Duodenal mucosa (tissue), 2 donors: ENCODE data around the gene MED16.

Experiments used
- H3K27ac ChIP-seq: one replicate; pipeline ENCODE4 v1.7.0; 2013; ENCODE audit warnings: low read depth, low read length
- H3K27me3 ChIP-seq, 2 donors: one replicate each; pipeline ENCODE4 v1.7.0; 2013; ENCODE audit warnings: low read length in 2 of 2, control low read depth in 1 of 2; ENCODE audit not compliant: insufficient read depth in 2 of 2, control insufficient read depth in 1 of 2
- H3K36me3 ChIP-seq, 2 donors: one replicate each; pipeline ENCODE4 v1.7.0; 2013; ENCODE audit warnings: low read length in 2 of 2, control low read depth in 1 of 2; ENCODE audit not compliant: insufficient read depth in 2 of 2, control insufficient read depth in 1 of 2
- H3K4me1 ChIP-seq, 2 donors: one replicate each; pipeline ENCODE4 v1.7.0; 2013; ENCODE audit warnings: low read length in 2 of 2, control low read depth in 1 of 2; ENCODE audit not compliant: insufficient read depth in 2 of 2, control insufficient read depth in 1 of 2
- H3K4me3 ChIP-seq, 2 donors: one replicate each; pipeline ENCODE4 v1.7.0; 2013; ENCODE audit warnings: low read length in 2 of 2, low read depth in 1 of 2
- H3K9ac ChIP-seq, 2 donors: one replicate each; pipeline ENCODE4 v1.7.0; 2013; ENCODE audit warnings: low read length in 2 of 2, low read depth in 1 of 2
- H3K9me3 ChIP-seq, 2 donors: one replicate each; pipeline ENCODE4 v1.7.0; 2013; ENCODE audit warnings: low read length in 2 of 2, control low read depth in 1 of 2; ENCODE audit not compliant: control insufficient read depth in 1 of 2

Gene MED16

GRCh38 chr19:870314-870713 is 22.7 kb downstream of the MED16 start:
- Histone ChIP-seq H3K27ac (no peak overlapping the region), H3K9ac (no peak overlapping the region), H3K9me3 (no peaks in the 10 kb centered on the region), H3K36me3 (peaks cover 19 to 36% of the 10 kb centered on the region in 2 donors), H3K4me1 (peaks cover 0 to 4% of the 10 kb centered on the region in 2 donors), H3K27me3 (no peaks in the 10 kb centered on the region), H3K4me3 (no peak overlapping the region)

DNA sequence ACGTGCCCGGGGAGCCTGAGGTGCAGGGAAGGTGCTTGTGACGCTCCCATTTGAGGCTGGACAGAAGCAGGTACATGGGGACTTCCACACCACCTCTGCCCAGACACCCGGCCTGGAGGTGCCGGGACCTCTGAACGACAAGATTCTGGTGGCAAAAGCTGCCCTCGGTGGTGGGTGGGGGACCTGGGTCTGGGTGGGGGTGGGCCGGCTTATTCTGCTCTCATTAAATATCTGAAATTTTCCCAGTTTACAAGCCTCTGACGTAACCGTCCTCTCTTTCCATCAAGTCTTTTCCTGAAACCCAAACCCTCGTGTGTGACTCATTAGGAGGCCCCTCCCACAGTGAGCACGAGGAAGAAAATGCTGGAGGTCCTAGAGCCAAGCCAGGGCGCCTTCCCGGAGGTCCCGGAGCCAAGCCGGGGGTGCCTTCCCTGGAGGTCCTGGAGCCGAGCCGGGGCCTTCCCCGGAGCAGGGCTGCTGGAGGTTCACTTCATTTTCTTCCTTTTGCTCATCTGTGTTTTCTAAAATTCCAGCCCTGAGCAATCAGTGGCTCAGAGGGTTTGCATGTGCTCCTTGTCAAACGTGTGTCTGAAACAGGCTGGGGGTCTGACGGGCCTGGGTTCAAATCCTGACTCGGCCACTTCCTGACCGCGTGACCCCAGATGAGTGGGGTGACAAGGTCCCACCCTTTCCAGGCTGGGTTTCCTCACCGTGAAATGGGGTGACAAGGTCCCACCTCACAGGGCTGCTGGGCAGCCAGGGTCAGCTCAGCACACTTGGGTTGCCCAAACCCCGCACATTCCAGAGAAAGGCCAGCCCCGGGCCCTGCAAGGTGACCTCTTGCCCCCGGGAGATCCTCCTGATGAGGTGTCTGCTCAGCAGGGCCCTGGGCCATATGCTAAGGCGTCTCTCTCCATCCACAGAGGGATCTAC is 23.5 kb downstream of the MED16 start:
- Histone ChIP-seq H3K4me1 (peaks cover 0 to 4% of the 10 kb centered on the region in 2 donors), H3K9me3 (no peaks in the 10 kb centered on the region), H3K9ac (no peak overlapping the region), H3K27me3 (no peaks in the 10 kb centered on the region), H3K27ac (peak overlapping the region; percentile 70), H3K4me3 (no peak overlapping the region), H3K36me3 (peaks cover 19 to 33% of the 10 kb centered on the region in 2 donors)

GRCh38 chr19:868458-869244 is 24.3 kb downstream of the MED16 start:
- Histone ChIP-seq H3K27me3 (no peaks in the 10 kb centered on the region), H3K9ac (no peak overlapping the region), H3K36me3 (peaks cover 19 to 30% of the 10 kb centered on the region in 2 donors), H3K9me3 (no peaks in the 10 kb centered on the region), H3K4me1 (peaks cover 0 to 8% of the 10 kb centered on the region in 2 donors), H3K27ac (peak overlapping the region; percentile 70), H3K4me3 (no peak overlapping the region)

GRCh38 chr19:867855-868457 is 25.0 kb downstream of the MED16 start:
- H3K9me3 ChIP-seq = no peaks in the 10 kb centered on the region
- H3K36me3 ChIP-seq = peaks cover 19 to 30% of the 10 kb centered on the region in 2 donors
- no peaks in the 10 kb centered on the region for H3K27me3 ChIP-seq
- H3K4me1 ChIP-seq = peaks cover 0 to 10% of the 10 kb centered on the region in 2 donors
- H3K9ac ChIP-seq = no peak overlapping the region
- H3K27ac ChIP-seq = no peak overlapping the region
- H3K4me3 ChIP-seq = no peak overlapping the region

DNA sequence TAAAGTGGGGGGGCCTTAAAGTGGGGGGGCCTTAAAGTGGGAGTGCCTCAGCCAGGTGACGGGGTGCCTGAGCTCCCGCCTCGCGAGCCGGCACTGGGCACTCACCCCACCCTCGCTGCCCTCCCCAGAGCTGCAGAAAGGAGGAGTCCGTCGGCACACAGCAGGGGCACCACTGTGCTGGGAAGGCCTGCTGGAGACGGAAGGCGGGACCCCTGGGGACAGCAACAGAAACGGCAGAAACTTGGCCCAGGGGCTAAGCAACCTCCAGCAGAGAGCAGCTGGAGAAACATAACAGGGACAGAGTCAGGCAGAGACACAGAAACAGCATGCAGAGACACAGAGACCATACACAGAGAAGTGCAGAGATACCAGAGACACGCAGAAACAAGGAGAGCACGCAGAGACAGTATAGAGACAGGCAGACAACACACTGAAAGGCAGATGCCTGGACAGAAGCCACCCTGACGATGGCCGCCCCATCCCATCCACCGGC is 25.6 kb downstream of the MED16 start:
- Histone ChIP-seq H3K9me3 (no peaks in the 10 kb centered on the region), H3K9ac (no peak overlapping the region), H3K27me3 (no peaks in the 10 kb centered on the region), H3K36me3 (peaks cover 19 to 30% of the 10 kb centered on the region in 2 donors), H3K4me1 (peaks cover 0 to 15% of the 10 kb centered on the region in 2 donors), H3K4me3 (no peak overlapping the region), H3K27ac (no peak overlapping the region)

- Histone ChIP-seq H3K4me1 (peaks cover 0 to 15% of the 10 kb centered on the region in 2 donors), H3K27ac (no peak overlapping the region), H3K9ac (no peak overlapping the region)
Measured at GRCh38 chr19:866769-867300, 26.2 kb downstream of the MED16 start.

GRCh38 chr19:863315-863620 is 29.7 kb downstream of the MED16 start:
- peaks cover 3 to 7% of the 10 kb centered on the region in 2 donors for H3K36me3 ChIP-seq
- H3K27ac ChIP-seq = no peak overlapping the region
- no peak overlapping the region for H3K9ac ChIP-seq
- H3K4me1 ChIP-seq = peaks cover 0 to 14% of the 10 kb centered on the region in 2 donors
- no peak overlapping the region for H3K4me3 ChIP-seq
- H3K9me3 ChIP-seq = no peaks in the 10 kb centered on the region
- peaks cover 0 to 11% of the 10 kb centered on the region in 2 donors for H3K27me3 ChIP-seq

More at GRCh38 chr19:866769-867300, 26.2 kb downstream of the MED16 start:
- no peak overlapping the region for H3K4me3 ChIP-seq
- no peaks in the 10 kb centered on the region for H3K27me3 ChIP-seq
- peaks cover 19 to 30% of the 10 kb centered on the region in 2 donors for H3K36me3 ChIP-seq
- no peaks in the 10 kb centered on the region for H3K9me3 ChIP-seq

DNA sequence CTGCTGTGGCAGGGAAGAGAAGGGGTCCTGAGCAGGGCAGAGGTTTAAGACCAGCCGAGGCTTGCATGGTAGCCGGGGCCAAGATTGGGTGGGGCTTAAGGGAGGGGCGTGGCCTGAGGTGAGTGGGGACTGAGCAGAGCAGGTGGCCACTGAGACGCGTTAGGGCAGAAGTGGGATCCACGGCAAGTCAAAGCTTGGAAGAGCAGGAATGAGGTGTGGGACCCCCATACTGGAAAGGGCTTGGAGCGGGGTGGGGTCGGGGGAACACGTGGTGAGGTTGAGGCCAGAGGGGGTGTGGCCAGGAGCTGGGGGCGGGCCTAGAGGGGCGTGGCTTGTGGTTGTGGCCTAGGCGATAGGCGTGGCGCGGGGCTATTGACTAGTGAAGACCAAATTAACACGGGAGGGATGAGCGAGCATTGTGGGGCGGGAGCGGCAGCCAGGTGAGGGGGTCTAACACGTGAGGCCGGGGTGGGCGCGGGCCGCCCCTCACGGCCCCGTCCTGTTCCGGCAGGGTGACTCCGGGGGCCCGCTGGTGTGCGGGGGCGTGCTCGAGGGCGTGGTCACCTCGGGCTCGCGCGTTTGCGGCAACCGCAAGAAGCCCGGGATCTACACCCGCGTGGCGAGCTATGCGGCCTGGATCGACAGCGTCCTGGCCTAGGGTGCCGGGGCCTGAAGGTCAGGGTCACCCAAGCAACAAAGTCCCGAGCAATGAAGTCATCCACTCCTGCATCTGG is 30.2 kb downstream of the MED16 start:
- no peaks in the 10 kb centered on the region for H3K9me3 ChIP-seq
- peaks cover 0 to 2% of the 10 kb centered on the region in 2 donors for H3K36me3 ChIP-seq
- H3K27me3 ChIP-seq = peaks cover 0 to 11% of the 10 kb centered on the region in 2 donors
- H3K4me3 ChIP-seq = peak overlapping the region in 1 of 2 donors; percentile 17
- H3K4me1 ChIP-seq = peaks cover 0 to 14% of the 10 kb centered on the region in 2 donors
- no peak overlapping the region for H3K27ac ChIP-seq
- no peak overlapping the region for H3K9ac ChIP-seq
